ENCODE results near the gene FGF6. TPM values are rescaled to one million over a fixed set of nuclear protein-coding genes. Genes with fewer than 3 reads are reported as not detected.

FGF6 gene
- total RNA-seq, 1 donor from 2014 or later = not detected

Other genes starting within 250 kb of the FGF6 start
- gene CCND2, start 172.1 kb downstream of the FGF6 start, total RNA-seq = 181 and 185 TPM in 2 replicates
- 20.3 and 25.1 TPM in 2 replicates for gene TIGAR, start 124.6 kb downstream of the FGF6 start, total RNA-seq
- not detected in 2 replicates for gene FGF23, start 66.1 kb downstream of the FGF6 start, total RNA-seq
- 4.1 and 8.5 TPM in 2 replicates for gene RAD51AP1, start 93.1 kb upstream of the FGF6 start, total RNA-seq
- 44.1 and 65.0 TPM in 2 replicates for gene DYRK4, start 116.4 kb upstream of the FGF6 start, total RNA-seq
- gene AKAP3, start 203.2 kb upstream of the FGF6 start, total RNA-seq = 1.2 and 2.6 TPM in 2 replicates
- 37.8 and 52.1 TPM in 2 replicates for gene NDUFA9, start 203.3 kb upstream of the FGF6 start, total RNA-seq